ENCODE results near the gene LEO1. TPM values are rescaled to one million over a fixed set of nuclear protein-coding genes. Genes with fewer than 3 reads are reported as not detected.
"Not testable (repeated sequence)": the region's sequence is repeated elsewhere in the genome, so short reads cannot be mapped to it uniquely, and the experiment has no call there.

LEO1 gene
- total RNA-seq, 1 donor = 5.4 TPM

DNA sequence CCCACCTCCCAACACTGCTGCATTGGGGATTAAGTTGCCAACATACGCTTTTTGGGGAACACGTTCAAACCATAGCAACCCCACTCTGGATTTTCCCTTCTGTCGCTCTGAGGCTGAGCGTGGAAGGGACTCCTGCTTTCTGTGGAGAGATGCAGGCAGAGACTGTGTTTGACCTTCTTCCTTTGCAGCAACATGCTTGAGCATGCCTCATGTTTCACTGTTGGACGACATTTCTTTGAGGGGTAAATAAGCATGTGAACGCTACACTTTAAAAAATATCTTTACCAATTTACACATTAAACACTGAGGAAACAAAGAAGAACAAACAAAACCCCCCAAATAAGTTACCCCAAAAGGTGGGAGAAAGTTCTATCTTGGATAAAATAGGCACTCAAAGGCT lies 33.2 kb upstream of the LEO1 start:
- no peak for DNase-seq (ENCODE audit: low read depth in 2 of 3, low spot score in 2 of 3)

DNA sequence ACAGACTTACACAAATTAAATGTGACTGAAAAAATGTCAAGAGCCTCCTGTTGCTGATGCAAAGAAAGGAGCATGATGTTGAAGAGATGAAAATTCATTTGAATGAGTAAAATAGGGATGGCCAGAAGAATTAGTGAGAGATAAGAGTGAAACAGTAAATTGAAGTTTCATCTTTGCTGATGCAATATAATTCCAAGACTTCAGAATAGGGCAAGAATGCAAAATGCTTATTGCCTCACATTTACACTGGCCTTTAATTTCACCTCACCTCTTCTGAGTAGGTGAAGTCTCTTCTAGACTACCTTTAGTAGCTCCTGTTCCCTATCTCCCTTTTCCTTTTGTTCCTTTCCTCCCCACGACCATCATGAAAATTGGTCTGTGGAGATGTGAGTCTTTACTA lies 32.1 kb upstream of the LEO1 start:
- DNase-seq (ENCODE audit: low read depth in 2 of 3, low spot score in 2 of 3) = no peak

DNA sequence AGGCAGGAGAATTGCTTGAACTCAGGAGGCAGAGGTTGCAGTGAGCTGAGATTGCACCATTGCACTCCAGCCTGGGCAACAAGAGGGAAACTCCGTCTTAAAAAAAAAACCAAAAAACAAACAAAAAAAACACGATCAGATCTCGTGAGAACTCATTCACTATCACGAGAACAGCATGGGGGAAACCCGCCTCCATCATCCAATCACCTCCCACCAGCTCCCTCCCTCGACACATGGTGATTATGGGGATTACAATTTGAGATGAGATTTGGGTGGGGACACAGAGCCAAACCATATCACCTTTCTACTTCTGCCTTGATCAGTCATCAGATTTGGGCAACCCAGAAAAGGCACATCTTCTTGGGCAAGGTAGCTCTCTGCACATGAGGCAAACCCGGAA lies 31.5 kb upstream of the LEO1 start:
- not testable (repeated sequence) for DNase-seq (ENCODE audit: low read depth in 2 of 3, low spot score in 2 of 3)

DNA sequence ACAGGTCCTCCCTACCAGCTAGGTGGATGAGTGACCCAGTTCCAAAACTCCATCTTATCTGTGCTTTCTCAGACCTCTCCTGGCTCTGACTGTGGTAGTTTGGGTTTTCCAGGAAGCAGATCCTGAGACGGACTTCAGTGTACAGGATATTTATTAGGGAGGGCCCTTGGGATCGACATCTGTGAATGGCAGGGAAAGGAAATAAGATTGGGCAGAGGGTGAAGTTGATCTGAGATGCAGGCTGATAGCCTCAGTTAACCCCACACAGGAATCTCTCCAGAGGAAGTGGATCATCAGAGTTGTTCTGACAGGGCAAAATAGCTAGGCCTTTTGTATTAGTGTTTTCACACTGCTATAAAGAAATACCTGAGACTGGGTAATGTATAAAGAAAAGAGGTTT lies 30.8 kb upstream of the LEO1 start:
- DNase-seq (ENCODE audit: low read depth in 2 of 3, low spot score in 2 of 3) = no peak

DNA sequence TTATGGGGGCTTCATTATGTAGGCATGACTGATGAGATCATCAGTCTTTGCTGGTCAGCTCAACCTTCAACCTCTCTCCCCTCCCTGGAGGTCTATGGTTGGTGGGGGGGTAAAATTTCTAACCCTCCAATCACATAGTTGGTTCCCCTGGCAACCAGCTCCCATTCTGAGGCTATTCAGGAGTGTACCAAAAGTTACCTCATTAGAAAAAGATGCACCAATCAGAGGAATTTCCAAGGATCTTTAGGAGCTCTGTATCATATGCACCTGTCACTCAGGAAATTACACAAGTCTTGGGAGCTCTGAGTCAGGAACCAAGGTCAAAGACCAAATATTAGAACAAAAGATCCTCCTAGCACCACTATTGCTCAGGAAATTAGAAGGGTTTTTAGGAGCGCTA lies 21.4 kb upstream of the LEO1 start:
- no peak for DNase-seq (ENCODE audit: low read depth in 2 of 3, low spot score in 2 of 3)

DNA sequence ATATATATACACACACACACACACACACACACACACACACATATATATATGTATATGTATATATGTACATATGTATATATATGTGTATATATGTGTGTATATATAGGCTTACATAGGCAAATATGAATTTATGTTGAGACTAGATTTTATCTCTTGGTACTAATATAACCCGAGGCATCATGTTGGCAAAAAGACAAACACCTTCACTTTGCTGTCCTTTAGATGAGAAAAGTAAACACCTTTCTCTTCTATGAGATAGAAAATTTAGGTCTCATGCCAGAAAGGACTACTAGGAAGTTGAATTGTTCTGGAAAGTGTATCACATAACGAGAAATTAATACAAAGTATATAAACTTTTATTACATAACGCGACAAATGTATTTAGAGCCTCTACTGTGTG lies 19.6 kb upstream of the LEO1 start:
- no peak for DNase-seq (ENCODE audit: low read depth in 2 of 3, low spot score in 2 of 3)

DNA sequence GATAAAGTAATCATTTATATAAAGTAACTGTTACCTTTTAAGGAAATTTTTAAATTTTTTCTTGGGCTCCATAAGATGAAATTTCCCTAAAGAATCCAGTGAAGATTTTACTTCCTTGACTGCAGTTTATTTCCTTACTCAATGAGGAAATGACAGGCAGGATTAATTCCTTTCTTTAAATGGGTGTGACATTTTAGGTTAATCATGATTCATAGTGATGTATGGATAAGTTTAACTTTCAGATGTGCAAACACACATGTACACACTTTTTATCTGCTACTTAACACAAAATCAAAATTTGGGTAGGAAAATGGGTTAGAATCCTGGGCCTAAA lies 11.2 kb upstream of the LEO1 start:
- no peak for DNase-seq (ENCODE audit: low read depth in 2 of 3, low spot score in 2 of 3)

DNA sequence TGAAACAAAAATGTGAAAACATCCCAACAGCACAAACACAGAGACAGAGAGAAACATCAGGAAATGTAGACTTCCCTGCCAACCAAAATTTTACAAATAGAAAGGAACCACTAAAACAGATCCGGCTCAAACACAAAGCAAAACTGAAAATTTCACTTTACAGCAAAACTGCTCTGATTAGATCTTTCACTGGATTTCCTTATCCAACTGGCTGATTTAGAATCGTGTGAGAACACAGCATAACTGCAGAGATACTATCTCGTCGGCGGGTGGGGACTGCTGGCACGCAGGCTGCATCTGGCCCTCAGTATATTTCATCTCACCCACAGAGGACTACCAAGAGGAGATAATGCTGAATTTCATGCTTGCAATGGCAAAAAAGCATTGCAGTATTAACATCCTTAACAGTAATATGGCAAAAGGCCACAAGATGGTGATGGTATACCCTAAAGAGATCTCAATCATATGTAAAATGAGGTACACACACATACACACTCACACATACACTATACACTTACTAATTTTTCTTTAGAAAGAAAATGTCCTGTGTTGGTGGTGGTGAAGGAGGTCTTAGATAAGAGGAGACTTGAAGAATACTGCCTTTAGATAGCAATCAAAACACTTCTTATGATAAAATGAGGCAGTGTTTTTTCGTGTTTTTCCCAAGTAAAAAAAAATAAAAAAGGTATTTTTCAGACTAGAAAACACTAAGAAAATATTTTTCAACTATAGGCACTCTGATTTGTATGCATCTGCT lies 10.6 kb upstream of the LEO1 start:
- peak; percentile 34 to 91 (median 85) for DNase-seq (ENCODE audit: low read depth in 2 of 3, low spot score in 2 of 3)

DNA sequence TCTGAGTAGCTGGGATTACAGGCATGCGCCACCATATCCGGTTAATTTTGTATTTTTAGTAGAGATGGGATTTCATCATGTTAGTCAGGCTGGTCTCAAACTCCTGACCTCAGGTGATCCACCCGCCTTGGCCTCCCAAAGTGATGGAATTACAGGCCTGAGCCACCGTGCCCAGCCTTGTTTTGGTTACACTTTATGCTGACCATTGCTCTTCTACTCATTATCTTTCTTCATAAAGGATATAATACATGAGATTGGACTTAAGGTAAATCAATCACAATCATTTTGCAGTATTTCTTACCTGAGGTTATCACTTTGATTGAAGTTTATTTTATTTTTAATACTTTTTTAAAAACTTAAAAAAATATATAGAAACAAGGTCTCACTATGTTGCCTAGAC lies 2.2 kb upstream of the LEO1 start:
- no peak for DNase-seq (ENCODE audit: low read depth in 2 of 3, low spot score in 2 of 3)

DNA sequence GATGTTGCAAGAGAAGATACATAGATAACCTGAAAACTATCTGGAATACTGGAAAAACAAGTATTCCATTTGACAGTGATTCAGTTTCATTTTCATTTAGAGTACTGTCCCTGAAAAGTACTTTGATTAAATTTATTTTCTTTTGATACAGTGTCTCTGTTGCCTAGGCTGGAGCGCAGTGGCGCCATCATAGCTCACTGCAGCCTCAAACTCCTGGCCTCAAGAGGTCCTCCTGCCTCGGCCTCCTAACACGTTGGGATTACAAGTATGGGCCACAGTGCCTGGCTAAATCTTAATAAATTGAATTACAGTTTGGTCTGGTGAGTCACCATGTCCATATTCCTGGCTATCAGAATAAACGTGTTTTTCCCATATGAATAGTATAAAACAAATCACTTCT lies 1.6 kb upstream of the LEO1 start:
- DNase-seq (ENCODE audit: low read depth in 2 of 3, low spot score in 2 of 3) = no peak

DNA sequence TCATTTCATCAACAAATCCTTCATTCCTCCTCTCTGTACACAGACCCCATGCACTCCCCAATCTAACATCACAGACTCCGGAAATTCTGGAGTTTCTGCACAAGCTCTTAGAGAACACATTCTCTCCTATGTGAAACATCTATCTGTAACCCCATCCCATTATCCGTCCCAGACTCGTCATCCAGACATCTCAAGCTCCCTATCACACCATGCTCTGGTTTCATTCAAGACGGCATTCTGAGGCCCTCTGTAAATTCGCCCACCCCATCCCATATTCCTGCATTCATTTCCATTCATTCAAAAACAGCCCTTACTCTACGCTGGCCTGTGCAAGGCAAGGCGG lies 575 bp downstream of the LEO1 start:
- DNase-seq (ENCODE audit: low read depth in 2 of 3, low spot score in 2 of 3) = no peak

DNA sequence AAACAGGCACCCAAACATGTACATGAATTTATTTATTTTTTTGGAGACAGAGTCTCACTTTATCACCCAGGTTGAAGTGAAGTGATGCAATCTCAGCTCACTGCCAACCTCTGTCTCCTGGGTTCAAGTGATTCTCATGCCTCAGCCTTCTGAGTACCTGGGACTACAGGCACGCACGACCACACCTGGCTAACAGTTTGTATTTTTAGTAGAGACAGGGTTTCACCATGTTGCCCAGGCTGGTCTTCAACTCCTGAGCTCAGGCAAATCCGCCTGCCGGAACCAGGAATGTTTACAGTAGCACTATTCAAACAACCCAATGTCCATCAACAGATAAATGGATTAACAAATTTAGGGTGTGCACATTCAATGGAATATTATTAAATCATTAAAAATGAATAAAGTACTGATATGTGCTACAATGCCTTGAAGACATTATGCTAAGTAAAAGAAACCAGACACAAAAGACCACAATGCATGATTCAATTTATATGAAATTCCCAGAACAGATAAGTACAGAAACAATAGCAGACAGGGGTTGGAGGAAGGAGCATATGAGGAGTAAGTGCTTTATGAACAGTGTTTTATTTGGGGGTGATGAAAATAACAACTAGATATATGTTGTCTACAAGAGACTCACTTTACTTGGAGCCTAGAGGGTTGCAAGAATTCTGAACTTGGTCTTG lies 1.3 kb downstream of the LEO1 start:
- DNase-seq (ENCODE audit: low read depth in 2 of 3, low spot score in 2 of 3) = no peak

DNA sequence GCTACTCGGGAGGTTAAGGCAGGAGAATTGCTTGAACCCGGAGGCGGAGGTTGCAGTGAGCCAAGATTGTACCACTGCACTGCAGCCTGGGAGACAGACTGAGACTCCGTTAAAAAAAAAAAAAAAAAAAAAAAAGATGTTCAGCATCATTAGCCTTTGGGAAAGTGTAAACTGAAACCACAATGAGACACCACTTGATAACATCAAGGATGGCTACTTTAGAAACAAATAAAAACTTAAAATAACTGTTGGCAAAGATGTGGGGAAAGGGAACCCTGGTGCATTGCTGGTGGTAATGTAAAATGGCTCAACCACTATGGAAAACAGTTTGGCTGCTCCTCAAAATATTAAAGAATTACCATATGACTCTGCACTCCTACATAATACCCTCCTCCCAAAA lies 1.9 kb downstream of the LEO1 start:
- DNase-seq (ENCODE audit: low read depth in 2 of 3, low spot score in 2 of 3) = no peak

DNA sequence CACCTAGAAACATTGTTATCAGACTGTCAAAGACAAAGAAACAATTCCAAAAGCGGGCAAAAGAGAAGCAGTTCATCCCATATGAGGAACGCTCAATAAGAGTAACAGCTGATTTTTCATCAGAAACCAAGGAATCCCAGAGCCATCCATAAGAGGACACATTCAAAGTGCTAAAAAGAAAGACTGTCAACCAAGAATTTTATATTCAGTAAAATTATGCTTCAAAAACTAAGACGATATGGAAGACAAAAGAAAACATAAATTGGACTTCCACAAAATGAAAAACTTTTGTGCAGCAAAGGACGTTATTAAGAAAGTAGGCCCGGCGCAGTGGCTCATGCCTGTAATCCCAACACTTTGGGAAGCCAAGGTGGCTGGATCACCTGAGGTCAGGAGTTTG lies 4.0 kb downstream of the LEO1 start:
- peak in 1 of 3 donors; percentile 36 for DNase-seq (ENCODE audit: low read depth in 2 of 3, low spot score in 2 of 3)

DNA sequence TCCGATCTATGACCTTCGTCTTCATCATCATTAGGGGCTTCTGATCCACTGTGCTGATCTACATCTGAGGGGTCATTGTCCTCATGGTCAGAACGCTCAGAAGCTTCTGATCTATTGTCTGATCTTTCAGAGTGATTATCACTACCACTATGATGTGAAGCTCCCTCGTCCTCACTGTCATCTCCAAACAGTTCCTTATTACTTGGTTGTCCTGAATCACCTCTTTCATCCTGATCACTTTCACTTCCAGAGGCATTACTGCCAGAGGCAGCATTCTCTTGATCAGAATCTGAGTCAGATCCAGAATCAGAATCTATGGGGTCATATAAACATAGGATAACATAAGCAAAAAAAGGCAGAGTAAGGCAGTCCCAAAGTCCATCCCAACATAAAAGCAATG lies 5.4 kb downstream of the LEO1 start:
- no peak for DNase-seq (ENCODE audit: low read depth in 2 of 3, low spot score in 2 of 3)

DNA sequence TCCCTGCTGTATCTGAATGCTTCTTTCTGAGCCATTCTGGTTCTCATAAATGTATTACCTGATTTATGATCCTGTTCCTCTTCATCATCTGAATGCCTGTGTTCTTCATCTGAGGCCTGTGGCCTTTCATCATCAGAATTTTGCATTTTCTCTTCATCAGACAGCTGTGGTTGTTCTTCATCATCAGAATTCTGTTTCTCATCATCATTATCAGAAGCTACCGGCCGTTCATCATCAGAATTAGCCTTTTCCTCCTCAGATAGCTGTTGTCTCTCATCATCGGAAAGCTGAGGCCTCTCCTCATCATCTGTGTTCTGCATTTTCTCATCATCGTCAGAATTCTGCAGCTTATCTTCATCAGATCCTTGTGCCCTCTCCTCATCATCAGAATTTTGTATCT lies 5.9 kb downstream of the LEO1 start:
- no peak for DNase-seq (ENCODE audit: low read depth in 2 of 3, low spot score in 2 of 3)

DNA sequence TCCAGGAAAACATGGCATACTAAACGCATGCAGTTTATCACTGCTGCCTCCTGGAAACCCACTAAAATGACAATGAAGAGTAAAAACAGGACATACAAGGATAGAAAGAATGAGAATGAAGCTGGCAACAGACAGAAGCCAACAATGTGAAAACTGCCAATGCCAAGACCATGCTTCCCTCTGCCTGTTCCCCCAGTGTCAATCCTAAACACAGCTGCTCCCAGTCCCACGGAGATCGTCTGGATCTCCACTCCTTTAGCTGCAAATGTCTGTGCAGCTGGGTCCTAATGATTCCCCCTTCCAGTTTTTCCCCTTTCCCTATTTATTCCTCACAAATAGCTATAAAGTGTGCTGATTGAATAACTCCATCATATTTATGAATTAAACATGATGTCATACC lies 16.1 kb downstream of the LEO1 start:
- no peak for DNase-seq (ENCODE audit: low read depth in 2 of 3, low spot score in 2 of 3)

DNA sequence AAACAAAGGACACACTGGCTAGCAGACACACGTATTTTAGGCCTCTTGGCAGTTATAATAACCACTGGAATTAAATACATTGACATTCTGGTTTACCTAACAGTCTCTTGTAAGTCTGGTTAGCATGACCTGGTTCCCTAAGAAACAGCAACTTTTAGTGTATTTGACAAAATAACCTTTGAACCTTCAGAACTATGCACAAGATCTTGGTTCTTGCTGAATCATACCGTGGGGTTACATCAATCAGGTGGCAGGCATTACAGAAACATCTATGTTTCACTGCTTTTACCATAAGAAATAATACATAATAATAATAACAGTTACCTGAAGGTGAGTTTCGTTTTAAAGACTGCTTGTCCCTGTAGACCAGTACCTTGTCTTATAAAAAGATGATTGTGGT lies 18.8 kb downstream of the LEO1 start:
- DNase-seq (ENCODE audit: low read depth in 2 of 3, low spot score in 2 of 3) = no peak

DNA sequence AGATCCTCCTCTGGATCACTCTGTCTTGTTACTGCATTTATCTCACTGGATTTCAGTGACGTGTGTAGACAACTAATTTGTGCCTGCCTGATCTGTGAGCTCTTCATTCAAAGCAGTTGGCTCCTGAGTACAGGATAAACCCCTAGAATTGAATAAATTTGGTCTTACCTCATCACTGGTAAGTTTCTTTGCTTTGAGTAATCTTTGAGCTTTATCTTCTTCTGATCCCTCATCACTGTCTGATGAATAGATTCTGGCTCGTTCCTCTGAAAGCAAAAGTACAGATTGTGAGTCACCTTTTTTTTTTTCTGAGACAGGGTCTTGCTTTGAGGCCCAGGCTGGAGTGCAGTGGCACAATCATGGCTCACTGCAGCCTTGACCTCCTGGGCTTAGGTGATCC lies 24.5 kb downstream of the LEO1 start:
- DNase-seq (ENCODE audit: low read depth in 2 of 3, low spot score in 2 of 3) = no peak

DNA sequence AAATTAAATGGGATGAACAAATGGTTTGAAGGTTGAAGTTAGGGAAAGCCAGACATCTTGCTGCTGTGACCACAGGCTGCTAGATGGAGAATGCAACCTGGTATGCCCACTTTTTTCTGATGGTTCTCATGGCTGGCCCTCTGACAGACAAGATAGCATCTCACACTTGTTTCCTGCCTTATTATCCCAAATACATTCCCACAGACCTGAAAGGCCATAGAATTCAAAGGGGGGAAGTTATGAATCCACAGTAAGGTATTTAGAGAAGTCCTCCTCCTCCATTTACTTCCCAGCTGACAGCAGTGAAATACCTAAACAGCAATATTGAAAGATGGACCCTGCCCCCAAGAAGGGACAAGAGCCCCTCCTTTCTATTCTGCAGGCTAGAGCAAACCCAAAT lies 32.4 kb downstream of the LEO1 start:
- no peak for DNase-seq (ENCODE audit: low read depth in 2 of 3, low spot score in 2 of 3)

DNA sequence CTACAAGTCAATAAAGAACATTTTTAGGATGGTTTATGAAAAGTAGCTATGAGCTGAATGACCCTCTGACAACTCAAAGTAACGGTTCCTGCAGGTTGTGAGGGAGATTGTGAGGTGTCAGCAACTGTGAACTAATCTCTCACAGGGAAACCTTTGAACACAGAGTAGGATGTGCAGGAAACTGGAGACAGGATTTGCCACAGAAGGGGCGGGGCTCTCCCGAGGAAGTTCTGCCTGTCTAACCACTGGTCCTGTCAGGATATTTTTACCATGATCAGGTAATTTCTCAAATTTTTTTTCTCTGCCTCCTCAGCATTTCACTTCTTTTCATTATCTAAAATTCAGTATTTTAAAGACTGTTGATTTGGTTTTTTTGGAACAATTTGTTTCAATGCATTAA lies 33.3 kb downstream of the LEO1 start:
- DNase-seq (ENCODE audit: low read depth in 2 of 3, low spot score in 2 of 3) = no peak

DNA sequence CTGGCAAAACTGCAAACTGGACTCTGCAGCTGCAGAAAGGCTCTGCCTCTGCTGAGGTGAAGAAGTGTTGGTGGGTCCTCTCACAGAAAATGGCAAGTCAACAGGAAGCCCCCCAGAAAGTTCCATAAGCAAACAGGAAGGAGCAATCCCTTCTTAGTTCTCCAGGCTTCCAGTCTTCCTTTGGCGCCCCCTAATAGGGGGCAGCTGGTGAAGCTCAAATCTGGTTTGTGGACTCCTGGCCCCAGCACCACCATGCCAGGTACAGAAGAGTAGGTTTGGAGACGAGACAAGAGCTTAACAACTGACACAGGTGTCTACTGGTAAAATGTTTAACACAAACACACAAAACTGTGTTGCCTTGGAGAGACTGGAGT lies 35.5 kb downstream of the LEO1 start:
- no peak for DNase-seq (ENCODE audit: low read depth in 2 of 3, low spot score in 2 of 3)

Measured in hematopoietic multipotent progenitor cell (in vitro differentiated cells).